Thymus (tissue), 11 donors: ENCODE results near the gene ACOT6. TPM values are rescaled to one million over a fixed set of nuclear protein-coding genes. Genes with fewer than 3 reads are reported as not detected.

Experiments
- DNase-seq, 9 donors: peaks; one replicate each; pipeline ENCODE4 v3.0.0-alpha.2; 2013; ENCODE audit warnings: low spot score in 9 of 9, low read depth in 6 of 9, missing footprints in 1 of 9
- H3K27ac ChIP-seq, 2 donors: one replicate each; pipeline ENCODE4 v1.5.1; 2013; ENCODE audit warnings: control low read depth in 1 of 2, low read depth in 1 of 2, low read length in 1 of 2, mild to moderate bottlenecking in 1 of 2, moderate library complexity in 1 of 2
- H3K27me3 ChIP-seq, 2 donors: one replicate each; pipeline ENCODE4 v1.5.1; 2013; ENCODE audit warnings: low read length in 1 of 2; ENCODE audit not compliant: control insufficient read depth in 2 of 2, insufficient read depth in 1 of 2
- H3K36me3 ChIP-seq, 2 donors: one replicate each; pipeline ENCODE4 v1.5.1; 2013; ENCODE audit warnings: low read length in 1 of 2, mild to moderate bottlenecking in 1 of 2, moderate library complexity in 1 of 2; ENCODE audit not compliant: control insufficient read depth in 2 of 2, insufficient read depth in 2 of 2
- H3K4me1 ChIP-seq, 2 donors: one replicate each; pipeline ENCODE4 v1.5.1; 2013; ENCODE audit warnings: low read length in 2 of 2; ENCODE audit not compliant: control insufficient read depth in 2 of 2, insufficient read depth in 2 of 2
- H3K4me3 ChIP-seq, 2 donors: one replicate each; pipeline ENCODE4 v1.5.1; 2013; ENCODE audit warnings: low read length in 2 of 2, control low read depth in 1 of 2, mild to moderate bottlenecking in 1 of 2
- H3K9me3 ChIP-seq, 2 donors: one replicate each; pipeline ENCODE4 v1.5.1; 2013; ENCODE audit warnings: low read length in 1 of 2, mild to moderate bottlenecking in 1 of 2; ENCODE audit not compliant: control insufficient read depth in 2 of 2, insufficient read depth in 1 of 2
- WGBS: extraction: QIAGEN DNeasy Blood & Tissue Kit; methylation state at CpG from one replicate; pipeline ENCODE4 v1.1.7; 2013; 5-methylcytosine and 5-hydroxymethylcytosine counted together
- polyA plus RNA-seq: library from polyadenylated mRNA; stranded (reverse); fragments of 200-250 nt; gene quantifications from one replicate; pipeline ENCODE4 v1.2.3, GENCODE V29; 2013
- total RNA-seq: library from RNA; stranded (reverse); fragments of 120-200 nt; gene quantifications from one replicate; pipeline ENCODE4 v1.2.4, GENCODE V29; 2013
- donor health status: healthy.

ACOT6 gene
- total and polyA plus RNA-seq, 2 donors, result 0.05 TPM; not detected in 1

DNA sequence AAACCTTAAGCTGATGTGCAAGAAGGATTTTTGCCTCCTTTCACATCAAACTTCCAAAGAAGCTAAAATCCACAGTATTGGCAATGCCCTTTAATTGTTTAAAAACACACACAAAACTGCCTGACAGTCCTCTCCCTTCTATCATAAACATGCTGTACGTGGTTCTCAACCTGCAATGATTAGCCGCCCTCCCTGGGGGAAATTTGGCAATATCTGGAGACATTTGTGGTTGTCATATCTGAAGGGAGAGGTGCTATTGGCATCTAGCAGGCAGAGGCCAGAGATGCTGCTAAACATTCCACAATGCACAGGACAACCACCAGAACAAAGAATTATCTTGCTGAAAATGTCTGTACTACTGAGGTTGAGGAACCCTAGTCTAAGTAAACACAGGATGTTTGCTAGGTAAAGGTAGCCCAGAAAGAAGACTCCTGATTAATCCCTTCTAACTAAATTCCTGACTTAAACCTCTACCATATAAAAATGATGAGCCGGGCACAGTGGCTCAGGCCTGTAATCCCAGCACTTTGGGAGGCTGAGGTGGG, 1.2 kb downstream of the ACOT6 start:
- Histone ChIP-seq H3K4me3 (no peak overlapping the region), H3K9me3 (peaks cover 0 to 4% of the 10 kb centered on the region in 2 donors), H3K27me3 (peaks cover 3 to 24% of the 10 kb centered on the region in 2 donors), H3K27ac (no peak overlapping the region), H3K4me1 (peaks cover 0 to 3% of the 10 kb centered on the region in 2 donors), H3K36me3 (no peaks in the 10 kb centered on the region)
- DNase-seq, result no peak
- 98% methylated on average over 3 of the region's 3 CpGs for WGBS

DNA sequence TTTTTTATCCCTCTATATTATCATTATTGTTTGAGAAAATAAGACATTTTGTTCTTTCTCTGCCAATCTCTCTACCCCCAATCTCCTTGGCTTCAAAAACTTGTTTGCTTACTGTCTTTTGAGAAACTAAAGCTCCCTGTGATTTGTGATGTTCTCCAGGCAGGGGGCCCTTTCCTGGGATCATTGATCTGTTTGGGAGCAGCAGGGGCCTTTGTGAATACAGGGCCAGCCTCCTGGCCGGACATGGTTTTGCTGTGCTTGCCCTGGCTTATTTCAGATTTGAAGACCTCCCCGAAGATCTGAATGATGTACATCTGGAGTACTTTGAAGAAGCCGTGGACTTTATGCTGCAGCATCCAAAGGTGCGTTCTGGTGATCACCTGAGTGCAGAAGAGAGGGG, 4.5 kb downstream of the ACOT6 start:
- 93% methylated on average over 4 of the region's 4 CpGs for WGBS
- Histone ChIP-seq H3K9me3 (no peaks in the 10 kb centered on the region), H3K4me1 (peaks cover 0 to 3% of the 10 kb centered on the region in 2 donors), H3K4me3 (no peak overlapping the region), H3K27me3 (peaks cover 0 to 18% of the 10 kb centered on the region in 2 donors), H3K36me3 (no peaks in the 10 kb centered on the region), H3K27ac (no peak overlapping the region)
- DNase-seq, result no peak

DNA sequence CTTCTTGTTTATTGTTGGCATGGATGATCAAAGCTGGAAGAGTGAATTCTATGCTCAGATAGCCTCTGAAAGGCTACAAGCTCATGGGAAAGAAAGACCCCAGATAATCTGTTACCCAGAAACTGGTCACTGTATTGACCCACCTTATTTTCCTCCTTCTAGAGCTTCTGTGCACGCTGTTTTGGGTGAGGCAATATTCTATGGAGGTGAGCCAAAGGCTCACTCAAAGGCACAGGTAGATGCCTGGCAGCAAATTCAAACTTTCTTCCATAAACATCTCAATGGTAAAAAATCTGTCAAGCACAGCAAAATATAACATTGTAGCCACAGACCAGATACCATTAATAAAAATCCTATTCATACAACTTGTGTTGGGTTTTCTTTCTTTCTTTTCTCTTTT, 7.2 kb downstream of the ACOT6 start:
- DNase-seq, result no peak
- Histone ChIP-seq H3K9me3 (no peaks in the 10 kb centered on the region), H3K27ac (no peak overlapping the region), H3K27me3 (no peaks in the 10 kb centered on the region), H3K4me1 (no peaks in the 10 kb centered on the region), H3K4me3 (no peak overlapping the region), H3K36me3 (no peaks in the 10 kb centered on the region)
- 93% methylated on average over 1 of the region's 1 CpG for WGBS

DNA sequence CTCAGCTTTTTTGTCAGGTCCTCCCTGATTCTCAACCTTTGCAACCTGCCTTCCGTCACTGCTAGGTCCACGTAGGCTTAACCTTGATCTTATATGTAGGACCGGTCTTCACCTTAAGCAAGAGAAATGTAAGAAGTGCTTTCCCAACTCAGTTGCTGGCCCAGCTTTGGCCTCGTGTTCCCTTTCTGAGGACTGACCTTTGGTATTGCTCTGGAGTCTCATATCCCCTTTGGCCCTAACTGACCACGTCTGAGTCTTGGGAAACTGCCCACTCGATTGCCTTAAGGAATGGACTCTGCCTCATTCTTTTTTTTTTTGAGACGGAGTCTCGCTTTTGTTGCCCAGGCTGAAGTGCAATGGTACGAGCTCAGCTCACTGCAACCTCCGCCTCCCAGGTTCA, 8.0 kb downstream of the ACOT6 start:
- DNase-seq, result no peak
- no peaks in the 10 kb centered on the region for H3K27me3 ChIP-seq
- H3K4me3 ChIP-seq, result no peak overlapping the region
- no peak overlapping the region for H3K27ac ChIP-seq
- H3K4me1 ChIP-seq, result no peaks in the 10 kb centered on the region
- no peaks in the 10 kb centered on the region for H3K9me3 ChIP-seq
- no peaks in the 10 kb centered on the region for H3K36me3 ChIP-seq
- 95% methylated on average over 10 of the region's 10 CpGs for WGBS

DNA sequence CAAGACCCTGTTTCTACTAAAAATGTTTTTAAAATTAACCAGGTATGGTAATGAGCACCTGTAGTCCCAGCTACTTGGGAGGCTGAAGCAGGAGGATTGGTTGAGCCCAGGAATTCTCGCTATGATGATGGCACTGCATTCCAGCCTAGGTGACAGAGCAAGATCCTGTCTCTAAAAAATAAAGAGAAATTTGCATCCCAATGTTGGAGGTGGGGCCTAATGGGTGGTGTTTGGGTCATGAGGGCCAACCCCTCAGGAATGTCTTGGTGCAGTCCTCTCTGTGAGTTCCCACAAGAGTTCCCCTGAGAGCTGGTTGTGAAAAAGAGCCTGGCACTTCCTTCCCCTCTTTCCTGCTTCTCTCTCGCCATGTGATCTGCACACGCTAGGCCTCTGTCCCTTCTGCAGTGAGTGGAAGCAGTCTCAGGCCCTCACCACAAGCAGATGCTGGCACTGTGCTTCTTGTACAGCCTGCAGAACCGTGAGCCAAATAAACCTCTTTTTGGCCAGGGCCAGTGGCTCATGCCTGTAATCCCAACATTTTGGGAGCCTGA, 11.3 kb downstream of the ACOT6 start:
- DNase-seq, result no peak
- no peaks in the 10 kb centered on the region for H3K4me1 ChIP-seq
- H3K4me3 ChIP-seq, result no peak overlapping the region
- no peaks in the 10 kb centered on the region for H3K9me3 ChIP-seq
- WGBS, result 95% methylated on average over 4 of the region's 4 CpGs
- H3K36me3 ChIP-seq, result no peaks in the 10 kb centered on the region
- no peak overlapping the region for H3K27ac ChIP-seq
- no peaks in the 10 kb centered on the region for H3K27me3 ChIP-seq

DNA sequence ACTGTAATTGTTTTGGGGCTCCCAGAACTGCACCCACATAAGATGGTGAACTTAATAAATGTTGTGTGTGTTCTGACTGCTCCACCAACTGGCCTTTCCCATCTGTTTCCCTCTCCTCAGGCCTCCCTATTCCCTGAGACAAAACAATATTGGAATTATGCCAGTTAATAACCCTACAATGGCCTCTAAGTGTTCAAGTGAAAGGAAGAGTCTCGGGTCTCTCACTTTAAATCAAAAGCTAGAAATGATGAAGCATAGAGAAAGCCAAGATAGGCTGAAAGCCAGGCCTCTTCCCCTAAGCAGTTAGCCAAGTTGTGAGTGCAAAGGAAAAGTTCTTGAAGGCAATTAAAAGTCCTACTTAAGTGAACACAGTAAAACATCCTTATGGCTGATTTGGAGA, 13.4 kb downstream of the ACOT6 start:
- Histone ChIP-seq H3K27ac (no peak overlapping the region), H3K4me3 (no peak overlapping the region), H3K9me3 (no peaks in the 10 kb centered on the region), H3K36me3 (no peaks in the 10 kb centered on the region), H3K4me1 (no peaks in the 10 kb centered on the region), H3K27me3 (peaks cover 0 to 4% of the 10 kb centered on the region in 2 donors)
- 93% methylated on average over 1 of the region's 1 CpG for WGBS
- no peak for DNase-seq

DNA sequence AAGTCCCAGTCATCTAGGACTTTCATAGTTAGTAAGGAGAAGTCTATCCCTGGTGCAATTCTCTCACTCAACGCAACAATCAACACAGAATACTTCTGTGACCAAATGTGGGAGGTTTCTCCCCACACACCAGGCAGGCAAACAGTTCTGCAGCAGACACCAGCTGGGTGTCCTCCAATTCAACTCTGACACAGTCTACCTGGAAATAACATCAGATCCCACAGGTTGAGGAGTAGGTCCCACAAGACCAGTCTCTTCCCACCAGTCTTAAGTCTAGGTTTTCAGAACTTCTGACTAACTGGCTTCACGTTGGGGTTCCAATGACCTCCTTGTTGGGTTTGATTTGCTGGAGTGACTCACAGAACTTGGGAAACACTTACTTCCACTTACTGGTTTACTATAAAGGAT, 14.8 kb downstream of the ACOT6 start:
- Histone ChIP-seq H3K27ac (no peak overlapping the region), H3K36me3 (no peaks in the 10 kb centered on the region), H3K9me3 (no peaks in the 10 kb centered on the region), H3K27me3 (peaks cover 0 to 15% of the 10 kb centered on the region in 2 donors), H3K4me1 (no peaks in the 10 kb centered on the region), H3K4me3 (no peak overlapping the region)
- 97% methylated on average over 2 of the region's 2 CpGs for WGBS
- DNase-seq, result no peak

DNA sequence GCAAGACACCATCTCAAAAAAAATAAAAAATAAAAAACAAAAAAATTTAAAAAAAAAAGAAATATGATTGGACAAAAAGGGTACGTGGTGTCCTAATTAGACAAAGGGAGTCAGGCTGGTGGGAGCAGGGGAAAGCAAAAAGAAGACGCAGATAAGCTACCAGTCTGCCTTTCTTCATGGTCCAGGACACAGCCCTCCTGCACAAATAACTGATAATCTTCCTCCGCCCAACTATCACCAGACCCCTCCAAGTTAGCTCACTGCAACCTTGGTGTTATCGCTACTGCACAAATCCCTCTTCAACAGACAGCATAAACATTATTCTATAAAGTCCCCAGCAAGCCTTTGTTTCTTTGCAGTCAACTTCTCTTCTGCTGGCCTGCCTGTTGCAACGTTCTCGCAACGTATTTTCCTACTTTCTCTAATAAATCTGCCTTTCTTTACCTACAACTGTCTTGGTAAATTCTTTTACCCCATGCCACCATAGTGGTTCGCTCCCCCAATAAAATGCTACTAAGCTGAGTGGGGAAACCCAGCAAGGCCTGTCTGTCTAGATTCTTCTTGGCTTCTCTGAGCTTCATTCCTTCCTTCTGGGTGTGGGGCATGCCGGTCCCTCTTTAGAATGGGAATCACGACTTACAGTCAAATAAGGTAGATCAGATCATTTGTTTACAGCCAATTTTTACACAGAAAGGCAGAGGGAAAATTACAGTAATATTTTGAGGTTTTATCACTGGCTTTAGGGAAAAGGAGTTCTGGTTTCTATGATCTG, 17.9 kb downstream of the ACOT6 start:
- 96% methylated on average over 10 of the region's 10 CpGs for WGBS
- Histone ChIP-seq H3K4me1 (peaks cover 10 to 12% of the 10 kb centered on the region in 2 donors), H3K27ac (no peak overlapping the region), H3K27me3 (peaks cover 14 to 44% of the 10 kb centered on the region in 2 donors), H3K9me3 (peaks cover 0 to 2% of the 10 kb centered on the region in 2 donors), H3K36me3 (no peaks in the 10 kb centered on the region), H3K4me3 (no peak overlapping the region)
- no peak for DNase-seq
